ENCODE data around the gene UBB.

DNA sequence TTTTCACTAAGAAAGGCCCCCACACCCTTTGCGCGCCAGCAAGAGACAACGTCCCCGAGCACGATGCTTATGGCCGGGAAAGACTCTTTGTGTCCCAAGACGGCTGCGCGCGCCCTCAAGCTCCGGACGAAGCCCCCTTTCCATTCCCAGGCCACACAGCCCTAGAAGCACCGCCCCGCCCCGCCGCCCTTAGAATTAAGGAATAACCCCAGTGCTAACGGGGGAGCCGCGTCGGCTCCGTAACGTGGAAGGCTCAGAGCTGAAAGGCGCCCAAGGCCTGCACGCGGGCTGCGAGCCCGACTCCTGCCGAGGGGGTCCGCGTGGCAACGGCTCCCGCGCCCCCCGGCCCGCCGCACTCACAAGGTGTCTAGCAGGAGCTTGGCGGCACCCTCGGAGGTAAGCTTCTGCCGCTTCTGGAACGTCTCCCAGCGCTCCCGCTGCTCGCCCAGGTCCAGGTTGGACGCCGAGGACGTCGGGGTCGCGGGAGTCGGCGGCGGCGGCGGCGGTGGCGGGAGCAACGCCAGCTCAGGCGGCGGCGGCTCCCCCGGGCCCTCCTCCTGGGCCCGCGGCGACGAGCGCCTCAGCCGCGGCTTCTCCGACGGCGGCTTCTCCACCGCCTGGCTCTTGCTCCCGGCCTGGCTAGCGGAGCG lies 28.1 kb upstream of the UBB start:
- TF ChIP-seq, protein P1, sequence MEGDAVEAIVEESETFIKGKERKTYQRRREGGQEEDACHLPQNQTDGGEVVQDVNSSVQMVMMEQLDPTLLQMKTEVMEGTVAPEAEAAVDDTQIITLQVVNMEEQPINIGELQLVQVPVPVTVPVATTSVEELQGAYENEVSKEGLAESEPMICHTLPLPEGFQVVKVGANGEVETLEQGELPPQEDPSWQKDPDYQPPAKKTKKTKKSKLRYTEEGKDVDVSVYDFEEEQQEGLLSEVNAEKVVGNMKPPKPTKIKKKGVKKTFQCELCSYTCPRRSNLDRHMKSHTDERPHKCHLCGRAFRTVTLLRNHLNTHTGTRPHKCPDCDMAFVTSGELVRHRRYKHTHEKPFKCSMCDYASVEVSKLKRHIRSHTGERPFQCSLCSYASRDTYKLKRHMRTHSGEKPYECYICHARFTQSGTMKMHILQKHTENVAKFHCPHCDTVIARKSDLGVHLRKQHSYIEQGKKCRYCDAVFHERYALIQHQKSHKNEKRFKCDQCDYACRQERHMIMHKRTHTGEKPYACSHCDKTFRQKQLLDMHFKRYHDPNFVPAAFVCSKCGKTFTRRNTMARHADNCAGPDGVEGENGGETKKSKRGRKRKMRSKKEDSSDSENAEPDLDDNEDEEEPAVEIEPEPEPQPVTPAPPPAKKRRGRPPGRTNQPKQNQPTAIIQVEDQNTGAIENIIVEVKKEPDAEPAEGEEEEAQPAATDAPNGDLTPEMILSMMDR (conservative IDR thresholded peaks at IDR 0.05; ENCODE audit: low read length), result no peak
- no peak for TF ChIP-seq EZH2phosphoT487 (IDR thresholded peaks at IDR 0.05; ENCODE audit: borderline replicate concordance)
